Ovary (tissue), 3 donors: ENCODE measurements around the gene CCT4.
"Not testable (repeated sequence)": the region's sequence is repeated elsewhere in the genome, so short reads cannot be mapped to it uniquely, and the experiment has no call there.

Source experiments
- EP300 ChIP-seq: sonication (generic); formaldehyde crosslinking; IDR thresholded peaks from one replicate; pipeline ENCODE4 v1.6.1; 2017; ENCODE audit warnings: antibody characterized with exemption
- POLR2A ChIP-seq: fragments of 450-650 bp; IDR thresholded peaks from one replicate; pipeline ENCODE4 v1.6.1; 2017; ENCODE audit warnings: antibody characterized with exemption, mild to moderate bottlenecking, moderate library complexity
- TF ChIP-seq, protein P1 (sequence below), 3 donors: fragments of 450-650 bp in 2 of 3; fragments of 200-600 bp in 1 of 3; IDR thresholded peaks; one replicate each; pipeline versions ENCODE4 v1.5.1 to v1.8.0; 2016 to 2022; ENCODE audit warnings: antibody characterized with exemption in 3 of 3, mild to moderate bottlenecking in 1 of 3
- donor health status: DM: no; HTN: no; CAD: no.

DNA sequence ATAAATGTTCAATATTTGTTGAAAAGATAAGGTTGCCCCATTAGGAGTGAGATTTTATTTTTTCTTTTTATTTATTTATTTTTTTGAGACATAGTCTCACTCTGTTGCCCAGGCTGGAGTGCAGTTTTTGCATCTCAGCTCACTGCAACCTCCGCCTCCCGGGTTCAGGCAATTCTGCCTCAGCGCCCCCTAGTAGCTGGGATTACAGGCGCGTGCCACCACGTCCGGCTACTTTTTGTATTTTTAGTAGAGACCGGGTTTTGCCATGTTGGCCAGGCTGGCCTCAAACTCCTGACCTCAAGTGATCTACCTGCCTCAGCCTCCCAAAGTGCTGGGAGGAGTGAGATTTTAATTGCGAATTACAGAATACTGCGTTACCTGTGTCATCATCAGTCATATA is 37.2 kb downstream of the CCT4 start:
- not testable (repeated sequence) for TF ChIP-seq POLR2A, EP300
- TF ChIP-seq, protein P1, sequence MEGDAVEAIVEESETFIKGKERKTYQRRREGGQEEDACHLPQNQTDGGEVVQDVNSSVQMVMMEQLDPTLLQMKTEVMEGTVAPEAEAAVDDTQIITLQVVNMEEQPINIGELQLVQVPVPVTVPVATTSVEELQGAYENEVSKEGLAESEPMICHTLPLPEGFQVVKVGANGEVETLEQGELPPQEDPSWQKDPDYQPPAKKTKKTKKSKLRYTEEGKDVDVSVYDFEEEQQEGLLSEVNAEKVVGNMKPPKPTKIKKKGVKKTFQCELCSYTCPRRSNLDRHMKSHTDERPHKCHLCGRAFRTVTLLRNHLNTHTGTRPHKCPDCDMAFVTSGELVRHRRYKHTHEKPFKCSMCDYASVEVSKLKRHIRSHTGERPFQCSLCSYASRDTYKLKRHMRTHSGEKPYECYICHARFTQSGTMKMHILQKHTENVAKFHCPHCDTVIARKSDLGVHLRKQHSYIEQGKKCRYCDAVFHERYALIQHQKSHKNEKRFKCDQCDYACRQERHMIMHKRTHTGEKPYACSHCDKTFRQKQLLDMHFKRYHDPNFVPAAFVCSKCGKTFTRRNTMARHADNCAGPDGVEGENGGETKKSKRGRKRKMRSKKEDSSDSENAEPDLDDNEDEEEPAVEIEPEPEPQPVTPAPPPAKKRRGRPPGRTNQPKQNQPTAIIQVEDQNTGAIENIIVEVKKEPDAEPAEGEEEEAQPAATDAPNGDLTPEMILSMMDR (IDR thresholded peaks at IDR 0.05): not testable (repeated sequence)
